Femur (tissue), 1 donor: ENCODE data around the gene KCNC1.

Experiments
- DNase-seq: peaks from one replicate; pipeline ENCODE4 v3.0.0-alpha.2; 2017

KCNC1 gene

GRCh38 chr11:17760102-17761029 is 25.8 kb downstream of the KCNC1 start:
- peak; percentile 32 for DNase-seq

GRCh38 chr11:17762309-17762974 is 27.9 kb downstream of the KCNC1 start:
- DNase-seq = no peak

DNA sequence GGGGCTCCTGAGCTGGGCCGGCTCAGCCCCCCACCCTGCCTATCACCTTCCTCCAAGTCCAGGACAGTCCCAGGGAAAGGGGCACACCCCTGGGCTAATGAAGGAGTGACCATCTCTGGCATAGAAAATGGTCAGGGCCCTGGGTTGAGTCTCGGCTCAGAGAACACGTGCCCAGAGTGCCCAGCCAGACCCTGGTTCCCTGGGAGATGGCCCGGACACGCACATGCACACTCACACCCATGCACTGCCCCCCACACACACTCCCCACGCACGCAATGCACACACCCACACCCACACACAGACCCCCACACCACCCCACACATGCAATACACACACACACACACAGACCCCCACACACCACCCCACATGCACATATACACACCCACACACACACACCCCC is 28.7 kb downstream of the KCNC1 start:
- no peak for DNase-seq

GRCh38 chr11:17763703-17764102 is 29.1 kb downstream of the KCNC1 start:
- DNase-seq = no peak

GRCh38 chr11:17764446-17765218 is 30.1 kb downstream of the KCNC1 start:
- DNase-seq = no peak

DNA sequence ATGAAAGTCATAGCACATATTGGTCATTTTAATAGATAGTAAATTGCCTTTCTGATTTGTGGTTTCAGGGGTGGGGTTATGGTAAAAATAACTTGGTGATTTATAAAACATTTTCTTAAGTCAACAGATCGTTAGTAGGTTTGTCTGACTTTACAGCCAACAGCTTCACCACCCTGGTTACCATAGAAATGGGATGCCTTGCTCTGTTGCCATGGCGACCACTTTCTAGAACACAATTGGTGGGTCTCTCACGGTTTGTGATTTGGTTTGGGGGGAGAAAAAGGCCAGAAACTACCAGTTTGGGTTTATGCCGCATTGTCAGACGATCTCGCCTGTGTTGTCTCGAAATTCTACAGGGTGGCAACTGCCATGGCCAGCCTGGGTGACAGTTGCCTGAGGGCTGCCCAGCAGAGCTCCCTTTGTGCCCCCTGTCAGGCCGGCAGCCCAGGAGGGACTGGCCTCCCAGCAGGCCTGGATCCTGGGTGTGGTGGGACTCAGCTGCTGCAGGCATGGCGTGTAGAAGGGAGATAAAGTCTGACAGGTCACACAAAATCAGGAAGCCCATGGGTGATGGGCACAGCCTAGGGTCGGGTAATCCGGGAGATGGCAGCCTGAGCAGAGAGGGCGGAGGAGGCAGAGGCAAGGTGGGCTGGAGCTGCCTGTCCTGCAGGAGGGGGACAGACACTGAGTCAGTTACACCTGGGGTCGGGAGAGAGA is 30.9 kb downstream of the KCNC1 start:
- no peak for DNase-seq

DNA sequence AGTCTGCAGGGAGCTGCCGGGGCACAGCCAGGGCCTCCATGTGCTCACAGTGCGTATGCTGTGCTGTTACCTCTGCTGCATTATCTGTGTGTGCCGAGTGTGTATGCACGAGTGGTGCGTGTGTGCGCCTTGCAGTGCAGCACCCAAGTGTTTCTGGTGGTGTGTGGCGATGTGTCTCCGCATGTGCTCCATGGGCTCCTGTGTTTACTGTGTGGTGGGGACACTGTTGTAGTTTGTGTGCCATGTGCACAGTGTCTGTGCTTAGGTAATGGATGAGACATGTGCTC is 31.4 kb downstream of the KCNC1 start:
- DNase-seq = no peak

DNA sequence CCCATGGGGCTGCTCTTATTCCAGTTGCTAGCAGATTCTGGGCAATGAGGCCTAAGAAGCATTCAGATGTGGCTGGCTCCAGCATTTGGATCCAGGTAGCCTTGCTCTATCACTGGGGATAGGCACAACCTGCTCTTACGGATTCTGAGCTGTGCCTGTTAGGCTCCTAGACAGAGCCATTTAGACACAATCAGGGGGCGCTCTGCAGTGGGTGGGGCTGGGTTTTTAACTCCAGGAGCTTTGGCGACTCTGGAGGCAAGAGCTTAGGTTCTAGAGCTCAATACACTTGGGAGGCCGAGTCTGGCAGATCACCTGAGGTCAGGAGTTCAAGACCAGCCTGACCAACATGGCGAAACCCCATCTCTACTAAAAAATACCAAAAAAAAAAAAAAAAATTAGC is 32.0 kb downstream of the KCNC1 start:
- no peak for DNase-seq

DNA sequence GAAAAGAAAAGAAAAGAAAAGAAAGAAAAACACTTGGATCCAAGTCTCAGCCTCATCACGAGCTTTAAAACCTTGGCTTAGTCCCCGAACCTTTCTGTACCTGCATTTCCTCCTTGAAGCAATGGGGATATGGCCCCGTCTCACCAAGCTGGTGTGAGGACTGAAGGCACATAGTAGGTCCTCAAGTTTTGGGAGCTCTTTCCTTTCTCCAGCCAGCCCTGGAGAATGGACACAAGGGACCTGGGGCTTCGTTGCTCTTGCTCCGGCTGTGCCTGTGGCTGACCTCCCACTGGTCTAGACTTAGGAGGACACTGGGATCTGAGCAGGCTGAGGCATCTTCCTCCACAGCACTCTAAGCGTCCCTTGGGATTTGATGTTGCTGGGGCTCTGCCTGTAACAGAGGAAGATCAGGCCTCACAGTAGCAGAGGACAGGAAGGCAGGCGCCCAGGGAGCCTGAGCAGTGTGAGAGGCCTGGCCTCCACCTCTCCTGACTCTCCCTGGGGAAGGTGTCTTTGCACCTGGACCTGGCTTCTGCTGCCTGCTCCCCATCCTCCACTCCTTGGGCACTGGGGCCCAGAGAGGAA is 32.8 kb downstream of the KCNC1 start:
- DNase-seq = no peak

DNA sequence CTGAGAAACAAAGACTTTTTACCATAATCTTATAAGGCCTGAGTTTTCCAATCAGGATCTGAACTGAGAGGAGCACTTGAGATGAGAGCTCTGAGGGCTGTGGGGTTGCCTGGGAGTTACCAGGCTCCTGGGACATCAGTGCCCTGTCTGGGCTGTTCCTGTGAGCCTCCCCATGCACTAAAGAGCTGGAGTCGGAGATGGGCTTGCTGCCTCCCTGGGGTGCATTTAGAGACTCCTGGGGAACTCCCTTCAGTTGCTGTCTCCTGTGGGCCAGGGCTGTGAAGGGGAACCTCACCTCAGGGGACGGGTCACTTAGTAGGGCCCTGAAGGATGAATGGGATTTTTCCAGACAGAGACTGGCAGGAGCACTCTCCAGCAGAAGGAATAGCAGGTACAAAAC is 33.3 kb downstream of the KCNC1 start:
- DNase-seq = no peak

GRCh38 chr11:17768547-17768946 is 34.0 kb downstream of the KCNC1 start:
- DNase-seq = no peak

DNA sequence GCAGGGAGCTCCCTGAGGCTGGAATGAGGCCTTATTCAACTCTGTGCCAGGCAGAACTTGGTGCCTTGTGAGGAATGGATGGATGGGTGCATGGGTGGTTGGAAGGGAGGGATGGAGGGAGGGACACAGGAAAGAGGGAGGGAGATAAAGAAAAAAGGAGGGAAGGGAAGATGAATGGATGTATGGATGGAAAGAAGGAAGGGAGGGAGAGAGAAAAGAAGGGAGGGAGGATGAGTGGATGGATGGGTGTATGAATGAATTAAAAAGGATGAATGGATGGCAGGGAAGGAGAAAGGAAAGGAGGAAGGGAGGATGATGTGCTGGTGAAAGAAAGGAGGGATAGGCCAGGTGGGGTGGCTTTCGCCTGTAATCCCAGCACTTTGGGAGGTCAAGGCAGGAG is 34.6 kb downstream of the KCNC1 start:
- no peak for DNase-seq

DNA sequence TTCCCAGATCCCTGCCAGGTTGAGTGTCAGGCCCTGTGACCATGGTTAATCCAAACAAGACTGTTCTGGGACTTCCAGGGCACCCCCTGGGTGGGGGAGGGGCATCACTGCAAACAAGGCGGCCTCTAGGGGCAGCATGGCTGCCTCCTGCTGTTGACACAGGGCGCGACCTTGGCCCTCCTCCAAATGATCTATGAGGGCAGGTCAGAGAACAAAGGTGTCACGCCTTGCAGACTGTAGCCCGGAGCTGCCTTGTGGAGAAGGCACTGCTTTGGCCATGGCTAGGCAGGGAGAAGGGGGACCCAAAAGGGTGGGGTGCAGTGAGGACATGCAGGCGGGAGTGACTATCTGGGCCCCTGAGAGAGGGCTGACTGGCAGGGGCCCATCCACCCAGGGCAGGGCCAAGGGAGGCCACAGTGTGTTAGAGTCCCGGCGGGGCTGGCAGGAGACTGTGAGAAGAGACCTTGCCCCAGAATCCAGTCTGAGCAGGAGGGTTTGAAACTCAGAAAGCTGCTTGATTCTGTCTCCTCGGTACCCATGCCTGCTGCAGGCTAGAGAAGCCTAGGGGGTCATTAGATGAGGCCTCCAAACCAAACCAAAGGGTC is 35.6 kb downstream of the KCNC1 start:
- no peak for DNase-seq

DNA sequence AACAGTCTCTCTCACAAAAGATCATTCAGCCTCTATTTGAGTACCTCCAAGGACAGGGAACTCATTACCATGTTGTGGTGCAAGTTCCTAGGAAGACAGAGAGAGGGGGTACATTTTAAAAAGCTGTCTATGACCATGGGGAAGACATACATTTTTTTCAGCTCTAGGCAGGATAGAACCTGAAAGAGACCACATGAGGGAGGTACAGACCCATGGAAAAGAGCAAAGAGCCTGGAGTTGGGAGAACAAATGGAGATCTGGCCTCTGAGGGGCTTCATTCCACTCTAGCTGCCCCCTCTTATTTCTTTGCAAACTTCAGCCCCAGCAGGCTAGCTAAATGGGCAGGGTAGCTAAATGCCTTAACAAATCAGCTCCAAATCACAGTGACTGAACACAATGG is 36.3 kb downstream of the KCNC1 start:
- DNase-seq = no peak

GRCh38 chr11:17771415-17771814 is 36.8 kb downstream of the KCNC1 start:
- DNase-seq = no peak

DNA sequence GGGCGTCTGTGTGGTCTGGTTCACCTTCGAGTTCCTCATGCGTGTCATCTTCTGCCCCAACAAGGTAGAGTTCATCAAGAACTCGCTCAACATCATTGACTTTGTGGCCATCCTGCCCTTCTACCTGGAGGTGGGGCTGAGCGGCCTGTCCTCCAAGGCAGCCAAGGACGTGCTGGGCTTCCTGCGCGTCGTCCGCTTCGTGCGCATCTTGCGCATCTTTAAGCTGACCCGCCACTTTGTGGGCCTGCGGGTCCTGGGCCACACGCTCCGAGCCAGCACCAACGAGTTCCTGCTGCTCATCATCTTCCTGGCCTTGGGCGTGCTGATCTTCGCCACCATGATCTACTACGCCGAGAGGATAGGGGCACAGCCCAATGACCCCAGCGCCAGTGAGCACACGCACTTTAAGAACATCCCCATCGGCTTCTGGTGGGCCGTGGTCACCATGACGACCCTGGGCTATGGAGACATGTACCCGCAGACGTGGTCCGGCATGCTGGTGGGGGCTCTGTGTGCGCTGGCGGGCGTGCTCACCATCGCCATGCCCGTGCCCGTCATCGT is 37.3 kb downstream of the KCNC1 start:
- no peak for DNase-seq

- DNase-seq = no peak
Measured at GRCh38 chr11:17772704-17773600, 38.4 kb downstream of the KCNC1 start.

GRCh38 chr11:17773674-17774073 is 39.1 kb downstream of the KCNC1 start:
- no peak for DNase-seq

DNA sequence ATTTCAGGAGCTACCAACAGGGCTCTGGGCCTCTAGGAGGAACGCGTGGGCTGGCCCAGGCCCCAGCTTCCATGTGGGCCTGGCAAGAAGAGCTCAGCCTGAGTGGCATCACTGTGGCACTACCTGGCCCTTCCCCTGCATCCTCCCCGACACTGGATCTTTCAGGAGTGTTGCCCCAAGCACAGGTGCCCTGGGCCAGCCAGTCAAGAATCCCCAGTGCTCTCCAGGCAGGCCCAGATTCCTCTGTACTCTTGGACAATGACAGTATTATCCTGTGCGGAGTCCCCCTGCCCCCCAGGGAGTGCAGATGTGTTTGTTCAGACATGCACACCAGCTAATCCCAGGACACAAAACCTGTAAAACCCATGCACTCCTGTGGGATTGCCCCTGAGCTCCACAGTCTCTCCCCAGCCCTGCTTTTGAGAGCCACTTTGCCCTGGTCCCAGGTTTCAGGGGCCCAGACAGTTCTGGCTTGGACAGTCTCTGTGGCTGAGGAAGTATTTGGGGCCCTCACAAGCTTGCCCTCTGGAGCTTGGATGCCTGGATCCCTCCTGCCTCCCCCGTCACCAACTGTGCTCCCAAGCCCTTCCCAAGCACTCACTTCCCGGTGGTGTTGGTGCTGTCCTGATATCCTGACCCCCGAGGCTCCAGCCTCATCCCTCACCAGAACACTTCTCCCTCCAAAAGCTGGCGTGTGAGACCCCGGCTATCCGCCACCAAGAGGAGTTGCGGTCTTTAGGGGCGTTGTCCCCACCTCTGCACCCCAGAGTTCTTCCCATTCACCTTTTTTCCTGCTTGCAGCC is 39.9 kb downstream of the KCNC1 start:
- no peak for DNase-seq

GRCh38 chr11:17775035-17775348 is 40.4 kb downstream of the KCNC1 start:
- no peak for DNase-seq
